HCT116 (cell line): ENCODE data around the gene TRNAU1AP.

Source experiments
- CTCF ChIP-seq, 3 experiments: fragments of 200-600 bp in 1 of 3; sonication (generic) in 1 of 3; IDR thresholded peaks in 2 of 3; conservative IDR thresholded peaks in 1 of 3; 2 replicates each; pipeline ENCODE4 v1.5.1; 2012 to 2017; ENCODE audit warnings: low read depth in 2 of 3, low read length in 2 of 3, antibody characterized with exemption in 1 of 3, borderline replicate concordance in 1 of 3, control low read depth in 1 of 3, mild to moderate bottlenecking in 1 of 3, mixed read lengths in 1 of 3, mixed run types in 1 of 3, moderate library complexity in 1 of 3; ENCODE audit not compliant: insufficient read depth in 1 of 3
- EZH2 ChIP-seq: fragments of 200-600 bp; sonication (generic); IDR thresholded peaks from 2 replicates; pipeline ENCODE4 v1.6.1; 2017; ENCODE audit warnings: antibody characterized with exemption, mixed run types
- EZH2phosphoT487 ChIP-seq: fragments of 200-600 bp; IDR thresholded peaks from 2 replicates; pipeline ENCODE4 v1.6.1; 2018; ENCODE audit warnings: antibody characterized with exemption, borderline replicate concordance

- TF ChIP-seq CTCF (IDR thresholded peaks at IDR 0.05 in 2 of 3, conservative IDR thresholded peaks at IDR 0.05 in 1 of 3; ENCODE audit: borderline replicate concordance in 1 of 3, insufficient read depth in 1 of 3, low read depth in 2 of 3, low read length in 2 of 3) = no peak
- TF ChIP-seq EZH2 = no peak
- no peak for TF ChIP-seq EZH2phosphoT487
Observed at GRCh38 chr1:28551381-28551780, 1.5 kb upstream of the TRNAU1AP start.
